Activated effector memory CD4-positive, alpha-beta T cell treated with Interleukin-2 at 50 U/mL for 16 hours (primary cell): ENCODE data around the gene SCML1.

ENCODE experiments used
- DNase-seq: peaks from one replicate; pipeline ENCODE4 v3.0.0-alpha.2; 2020

SCML1 gene, protein sequence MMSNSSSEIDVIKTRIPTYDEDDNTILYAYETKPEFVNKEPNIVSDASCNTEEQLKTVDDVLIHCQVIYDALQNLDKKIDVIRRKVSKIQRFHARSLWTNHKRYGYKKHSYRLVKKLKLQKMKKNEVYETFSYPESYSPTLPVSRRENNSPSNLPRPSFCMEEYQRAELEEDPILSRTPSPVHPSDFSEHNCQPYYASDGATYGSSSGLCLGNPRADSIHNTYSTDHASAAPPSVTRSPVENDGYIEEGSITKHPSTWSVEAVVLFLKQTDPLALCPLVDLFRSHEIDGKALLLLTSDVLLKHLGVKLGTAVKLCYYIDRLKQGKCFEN

DNA sequence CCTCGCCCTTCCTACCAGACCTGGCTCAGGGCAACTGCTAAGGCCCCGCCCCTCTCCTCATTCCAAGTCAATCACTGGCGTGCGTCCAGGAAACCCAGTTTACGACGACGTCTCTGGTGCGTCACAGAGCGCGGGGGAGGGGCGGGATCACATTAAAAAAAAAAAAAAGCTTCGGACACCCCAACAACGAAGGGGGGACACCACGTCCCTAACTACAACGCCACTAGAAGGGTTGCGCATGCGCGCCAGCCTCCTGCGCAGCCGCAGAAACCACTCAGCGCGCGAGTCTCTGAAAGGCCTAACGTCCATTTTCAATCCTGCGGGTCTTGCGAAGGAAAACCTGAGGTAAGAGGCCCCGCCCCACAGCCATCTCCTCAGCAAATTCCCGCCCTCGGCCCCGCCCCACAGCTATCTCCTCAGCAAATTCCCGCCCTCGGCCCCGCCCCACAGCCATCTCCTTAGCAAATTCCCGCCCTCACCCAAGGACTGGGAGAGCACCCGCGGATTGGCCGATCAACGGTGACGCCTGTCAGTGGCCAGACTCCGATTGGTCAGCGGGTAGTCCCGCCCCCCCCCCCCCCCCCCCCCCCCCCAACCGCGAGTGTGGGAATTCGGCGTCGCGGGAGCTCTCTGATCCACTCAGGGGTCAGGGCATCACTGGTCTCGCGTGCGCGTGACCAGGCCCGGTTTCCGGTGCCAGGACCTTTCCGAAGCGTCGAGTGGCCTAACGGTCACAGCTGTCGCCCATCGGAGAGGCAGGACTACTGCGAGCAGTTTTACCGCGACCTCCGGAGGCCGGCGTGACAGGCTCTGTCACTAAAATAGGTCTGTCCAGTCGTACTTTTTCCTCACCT lies at the start of gene SCML1:
TSS of gene SCML1 (plus strand) at position 638 of the 854 bp plus-strand sequence. CDS start 6,694 bp downstream, outside the sequence.
- peak; percentile 77 for DNase-seq

DNA sequence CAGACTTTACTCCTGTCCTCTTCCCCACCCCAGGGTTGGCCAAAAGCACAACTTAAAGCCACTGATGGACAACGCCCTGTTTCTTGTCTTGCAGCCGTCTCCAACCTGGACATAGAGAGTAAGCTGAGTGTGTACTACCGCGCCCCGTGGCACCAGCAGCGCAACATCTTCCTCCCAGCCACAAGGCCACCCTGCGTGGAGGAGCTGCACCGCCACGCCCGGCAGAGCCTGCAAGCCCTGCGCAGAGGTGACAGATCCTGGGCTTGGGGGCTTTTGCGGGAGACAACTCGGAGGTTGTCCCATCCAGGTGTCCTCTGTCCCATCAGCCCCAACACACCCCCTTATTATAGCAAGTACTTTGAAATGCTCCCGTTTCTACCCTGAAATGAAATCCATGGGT lies 49.6 kb upstream of the SCML1 start:
- no peak for DNase-seq

DNA sequence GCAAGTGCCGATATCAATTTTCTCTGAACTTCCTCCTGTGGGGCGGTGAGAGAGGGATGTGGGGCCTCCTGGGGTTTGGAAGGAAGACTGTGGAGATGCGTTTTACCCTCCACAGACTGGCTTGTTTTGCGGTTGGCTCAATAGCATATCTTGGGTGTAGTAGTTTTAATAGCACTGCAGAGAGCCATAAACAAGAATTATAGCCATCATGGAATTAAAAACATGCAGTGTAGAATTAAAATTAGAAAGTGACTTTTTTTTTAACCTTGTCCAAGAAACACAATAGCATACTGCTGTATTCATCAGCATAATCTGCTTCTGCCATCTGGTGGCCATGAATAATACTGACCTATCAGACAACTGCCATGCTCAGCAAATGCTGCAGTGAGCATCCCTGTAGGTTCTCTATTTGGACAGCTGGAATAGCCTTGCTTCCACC lies 47.3 kb upstream of the SCML1 start:
- DNase-seq = no peak

DNA sequence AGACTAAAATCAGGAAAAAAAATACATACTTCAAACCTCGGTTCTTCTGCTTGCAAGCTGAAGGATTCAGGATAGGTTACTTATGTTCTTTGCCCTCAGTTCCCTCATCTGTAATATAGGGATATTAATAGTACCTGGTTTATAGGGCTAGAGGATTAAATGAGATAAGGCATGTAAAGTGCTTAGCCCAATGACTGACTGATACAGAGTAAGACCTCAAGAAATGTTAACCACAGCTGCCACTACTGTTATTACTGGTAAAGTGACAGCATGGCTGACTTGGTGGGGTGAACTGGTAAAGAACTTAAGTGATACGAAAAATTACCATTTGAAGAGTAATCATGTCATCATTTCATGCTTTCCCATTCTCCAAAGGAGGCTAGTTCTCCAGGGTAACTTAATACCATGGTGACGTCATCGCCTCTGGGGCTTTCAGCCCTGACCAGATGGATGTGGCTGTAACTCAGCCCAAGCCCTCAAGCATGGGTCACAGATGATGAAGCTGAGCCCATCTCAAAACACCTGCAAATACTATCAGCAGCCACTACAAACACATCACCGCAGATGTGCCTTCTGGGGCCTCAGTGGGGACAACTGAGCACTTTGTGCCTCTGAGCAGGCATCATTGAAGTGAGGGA lies 44.5 kb upstream of the SCML1 start:
- no peak for DNase-seq

DNA sequence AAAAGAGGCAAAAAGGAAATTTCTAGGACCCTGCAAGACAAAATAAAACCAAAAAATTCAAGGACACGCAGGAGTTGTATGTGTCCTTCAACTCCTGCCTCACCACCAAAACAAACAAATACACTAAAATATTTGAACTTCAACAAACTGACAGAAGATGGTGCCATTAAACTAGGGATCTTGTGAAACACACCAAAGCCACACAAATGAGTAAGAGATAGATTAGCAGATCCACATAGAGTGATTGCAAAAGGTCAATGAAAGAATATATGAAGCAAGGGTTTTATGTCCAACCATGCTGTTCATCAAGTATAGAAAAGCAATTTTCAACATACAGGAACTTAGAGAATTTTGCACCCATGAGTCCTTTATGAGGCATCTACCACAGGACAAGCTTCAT lies 40.1 kb upstream of the SCML1 start:
- no peak for DNase-seq

DNA sequence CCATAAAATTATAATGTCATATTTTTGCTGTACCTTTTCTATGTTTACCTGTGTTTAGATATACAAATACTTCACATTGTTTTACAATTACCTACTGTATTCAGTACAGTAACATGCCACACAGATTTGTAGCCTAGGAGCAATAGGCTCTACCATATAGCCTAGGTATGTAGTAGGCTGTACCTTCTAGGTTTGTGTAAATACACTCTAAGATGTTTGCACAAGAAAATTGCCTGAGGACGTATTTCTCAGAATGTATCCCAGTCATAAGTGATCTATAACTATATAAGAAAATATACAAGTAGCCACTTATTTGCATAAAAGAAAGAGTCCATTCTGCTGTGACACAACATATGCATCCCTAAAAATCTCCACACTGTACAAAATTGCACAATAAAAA lies 36.3 kb upstream of the SCML1 start:
- no peak for DNase-seq

DNA sequence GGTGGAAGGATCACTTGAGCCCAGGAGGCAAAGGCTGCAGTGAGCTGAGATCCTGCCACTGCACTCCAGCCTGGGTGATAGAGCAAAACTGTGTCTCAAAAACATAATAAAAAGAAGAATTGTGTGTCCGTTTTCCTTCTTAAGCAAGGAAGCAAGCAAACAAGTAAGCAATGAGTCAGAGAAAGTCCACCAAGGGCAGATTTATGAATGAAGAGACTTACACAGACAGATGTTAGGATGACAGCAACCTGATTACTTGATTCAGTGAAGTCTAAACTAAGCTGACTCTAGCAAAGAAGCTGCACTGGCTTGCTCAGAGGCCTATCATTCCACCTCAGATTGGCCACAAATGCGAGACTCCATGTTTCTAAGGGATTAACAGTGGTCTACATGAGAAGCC lies 34.1 kb upstream of the SCML1 start:
- no peak for DNase-seq

DNA sequence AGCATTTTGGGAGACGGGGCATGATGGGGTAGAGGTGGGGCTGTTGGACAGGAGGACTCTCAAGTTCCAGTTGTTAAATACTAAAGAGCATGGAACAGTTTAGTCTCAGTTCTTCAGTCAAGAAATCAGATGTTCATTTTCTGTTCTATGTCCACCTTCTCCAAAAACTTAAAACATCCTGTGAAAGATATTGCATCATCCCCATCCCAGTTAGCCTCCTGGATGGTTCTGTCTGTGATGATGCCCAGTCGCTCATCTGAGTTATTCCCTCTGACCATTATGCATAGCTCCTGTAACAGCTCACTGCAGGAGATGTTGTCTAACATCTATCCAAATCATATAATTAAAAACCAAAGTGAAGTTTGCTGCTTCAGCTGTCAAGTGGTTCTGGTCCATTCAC lies 32.1 kb upstream of the SCML1 start:
- DNase-seq = no peak

DNA sequence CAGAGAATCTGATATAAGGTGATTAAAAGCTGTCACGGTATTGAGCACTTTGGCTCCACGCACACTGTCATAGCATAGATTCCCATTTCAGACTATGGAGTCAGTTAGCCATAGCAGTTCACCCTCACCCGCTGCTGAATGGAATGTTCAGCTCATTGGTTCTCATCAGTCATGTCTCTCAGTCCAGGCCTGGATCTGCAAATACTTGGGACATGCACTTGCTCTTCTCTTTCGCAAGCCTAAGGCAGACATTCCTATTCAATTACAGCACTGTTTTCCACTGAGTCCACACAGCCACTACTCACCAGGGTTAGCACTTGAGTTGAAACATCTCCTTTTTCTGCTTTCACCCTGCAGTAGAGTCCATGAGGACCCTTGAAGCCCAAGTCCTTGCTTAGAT lies 30.6 kb upstream of the SCML1 start:
- DNase-seq = no peak

DNA sequence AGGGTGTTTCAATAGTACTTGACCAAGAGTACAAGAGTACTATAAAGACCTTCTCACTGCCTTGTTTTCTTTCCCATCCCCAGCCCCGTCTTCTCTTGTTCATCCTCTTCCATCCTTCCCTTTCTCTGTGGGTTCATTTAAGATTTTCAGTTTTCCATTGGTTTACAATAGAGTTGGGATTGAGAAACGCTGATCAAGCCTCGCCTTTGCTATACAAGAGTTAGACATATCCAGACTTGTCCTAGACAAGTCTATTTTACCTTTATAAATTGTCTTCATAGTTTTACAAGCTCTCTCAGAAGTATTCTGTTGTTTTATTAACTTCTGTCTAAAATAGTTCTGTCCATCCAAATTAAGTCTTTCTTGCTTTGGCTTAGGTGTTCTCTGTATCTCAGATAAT lies 29.6 kb upstream of the SCML1 start:
- no peak for DNase-seq

DNA sequence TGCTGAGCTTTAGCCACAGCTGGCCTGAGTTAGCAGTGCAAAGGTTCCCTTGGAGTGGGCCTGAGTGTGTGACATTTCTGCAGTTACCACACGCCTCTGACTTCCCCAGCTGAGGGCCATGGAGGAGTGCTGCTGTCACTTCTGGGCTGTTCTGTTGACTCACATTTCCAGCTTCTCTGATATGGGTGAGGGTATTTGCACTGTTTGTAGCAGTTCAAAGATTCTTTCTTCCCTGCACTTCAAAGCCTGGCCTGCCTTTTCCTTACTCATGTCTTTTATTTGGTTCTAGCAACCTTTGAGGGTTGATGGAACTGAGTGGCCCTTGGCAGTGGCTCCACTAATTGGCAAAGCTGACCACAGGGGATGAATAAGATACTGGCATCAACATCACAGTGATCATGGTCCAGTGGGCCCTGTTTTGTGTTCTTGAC lies 26.4 kb upstream of the SCML1 start:
- DNase-seq = no peak

DNA sequence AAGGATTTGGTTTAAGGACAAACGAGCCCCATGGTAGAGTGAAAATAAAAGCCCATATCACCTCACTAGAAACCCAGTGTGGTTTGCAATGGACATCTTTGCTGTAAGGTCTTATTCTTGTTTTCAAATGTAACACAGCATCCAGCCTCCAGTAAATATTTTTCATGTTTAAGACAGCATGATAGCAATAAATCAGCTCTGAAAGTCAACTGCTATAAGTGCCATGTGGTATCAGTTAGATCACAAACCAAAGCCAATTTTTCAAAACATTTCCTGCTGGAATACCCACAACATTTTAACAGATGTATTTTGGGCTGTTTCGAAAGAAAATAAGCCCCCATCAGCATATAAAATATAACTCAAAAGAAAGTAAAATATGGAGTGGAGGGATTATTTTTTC lies 24.0 kb upstream of the SCML1 start:
- DNase-seq = no peak

DNA sequence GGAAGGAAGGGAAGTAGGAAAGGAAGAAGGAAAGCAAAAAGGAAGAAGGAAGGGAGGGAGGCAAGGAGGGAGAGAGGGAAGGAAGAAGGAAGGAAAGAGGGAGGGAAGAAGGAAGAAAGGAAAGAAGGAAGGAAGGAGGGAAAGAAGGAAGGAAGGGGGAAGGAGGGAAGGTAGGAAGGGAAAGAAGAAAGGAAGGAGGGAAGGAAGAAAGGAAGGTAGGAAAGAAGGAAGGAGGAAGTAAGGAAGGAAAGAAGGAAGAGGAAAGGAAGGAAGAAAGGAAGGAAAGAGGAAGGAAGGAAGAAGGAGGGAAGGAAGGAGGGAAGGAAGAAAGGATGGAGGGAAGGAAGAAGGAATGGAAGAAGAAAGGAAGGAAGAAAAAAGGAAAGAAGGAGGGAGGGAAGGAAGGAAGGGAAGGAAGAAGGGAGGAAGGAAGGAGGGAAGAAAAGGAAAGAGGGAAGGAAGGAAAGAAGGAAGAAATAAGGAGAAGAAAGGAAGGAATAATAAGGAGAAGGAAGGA lies 18.6 kb upstream of the SCML1 start:
- no peak for DNase-seq

DNA sequence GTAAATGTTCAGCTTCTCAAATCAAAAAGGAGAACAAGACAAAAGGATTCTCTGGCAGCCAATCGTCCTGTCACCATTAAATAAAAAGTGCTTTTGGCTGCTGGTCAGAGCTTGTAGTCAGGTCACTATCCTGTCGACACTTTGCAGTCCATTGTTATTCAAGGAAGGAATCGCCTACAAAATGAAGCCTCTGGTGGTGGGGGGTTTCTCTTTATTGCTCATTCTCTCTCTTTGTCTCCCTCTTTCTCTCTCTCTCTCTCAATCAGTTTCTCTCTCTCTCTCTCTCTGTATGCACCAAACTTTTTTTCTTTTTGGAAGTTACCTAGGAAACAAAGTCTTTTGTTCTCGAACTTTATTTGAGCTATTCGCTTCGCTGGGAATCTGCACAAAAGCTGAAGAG lies 17.6 kb upstream of the SCML1 start:
- no peak for DNase-seq

DNA sequence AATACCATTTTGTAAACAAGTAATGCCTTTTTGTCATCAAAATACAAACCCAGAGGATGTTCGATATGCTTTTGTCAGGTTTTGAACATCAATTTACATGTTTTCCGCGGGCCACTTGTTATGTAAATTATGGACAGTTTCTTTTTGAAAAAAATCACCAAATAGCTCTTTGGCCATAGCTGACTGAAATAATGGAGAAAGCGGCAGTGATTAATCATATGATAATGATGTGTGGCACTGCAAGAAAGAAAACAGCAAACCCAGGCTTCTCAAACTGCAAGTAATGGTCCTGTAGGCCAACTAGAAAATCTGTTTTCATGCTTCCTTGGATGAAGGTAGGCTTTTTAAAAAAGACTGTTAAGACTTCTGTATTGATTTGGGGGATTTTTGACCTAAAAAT lies 15.6 kb upstream of the SCML1 start:
- no peak for DNase-seq

DNA sequence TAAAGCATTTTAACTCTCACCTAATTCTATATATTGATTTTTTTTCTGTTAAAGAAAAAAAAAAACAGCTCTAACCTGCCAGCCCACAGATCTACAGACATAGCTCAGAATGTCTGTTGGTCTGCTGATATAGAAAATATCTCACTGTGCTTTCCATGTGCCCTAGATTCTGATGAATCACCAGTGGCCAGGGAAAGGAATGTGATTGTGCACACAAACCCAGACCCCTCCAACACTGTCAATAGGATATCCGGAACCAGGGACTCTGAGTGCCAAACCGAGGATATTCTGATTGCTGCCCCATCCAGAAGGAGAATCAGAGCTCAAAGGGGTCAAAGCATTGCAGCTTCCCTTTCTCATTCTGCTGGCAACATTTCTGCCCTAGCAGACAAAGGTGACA lies 12.1 kb upstream of the SCML1 start:
- DNase-seq = no peak

DNA sequence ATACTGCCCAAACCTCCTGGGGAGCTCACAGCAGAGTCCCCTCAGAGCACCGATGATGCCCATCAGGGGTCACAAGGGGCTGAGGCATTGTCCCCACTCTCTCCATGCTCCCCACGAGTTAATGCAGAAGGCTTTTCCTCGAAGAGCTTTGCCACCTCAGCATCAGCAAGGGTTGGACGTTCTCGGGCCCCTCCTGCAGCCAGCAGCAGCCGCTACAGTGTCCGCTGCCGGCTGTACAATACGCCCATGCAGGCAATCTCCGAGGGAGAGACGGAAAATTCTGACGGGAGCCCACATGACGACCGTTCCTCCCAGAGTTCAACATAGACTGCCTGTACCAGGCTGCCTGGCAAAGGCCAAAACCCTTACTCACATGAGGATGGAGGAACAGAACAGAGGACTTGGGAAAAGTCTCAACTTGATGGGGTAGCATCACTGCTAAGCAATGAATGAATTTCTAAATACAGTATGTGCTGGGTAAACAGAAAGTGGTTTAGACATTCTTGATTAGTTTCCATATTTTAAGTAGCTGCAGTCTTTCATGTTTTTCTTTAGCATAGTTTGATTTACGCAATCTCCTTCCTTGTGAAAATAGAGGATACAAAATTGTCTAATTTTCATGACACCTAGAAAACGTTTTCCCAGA lies 5.0 kb upstream of the SCML1 start:
- no peak for DNase-seq

DNA sequence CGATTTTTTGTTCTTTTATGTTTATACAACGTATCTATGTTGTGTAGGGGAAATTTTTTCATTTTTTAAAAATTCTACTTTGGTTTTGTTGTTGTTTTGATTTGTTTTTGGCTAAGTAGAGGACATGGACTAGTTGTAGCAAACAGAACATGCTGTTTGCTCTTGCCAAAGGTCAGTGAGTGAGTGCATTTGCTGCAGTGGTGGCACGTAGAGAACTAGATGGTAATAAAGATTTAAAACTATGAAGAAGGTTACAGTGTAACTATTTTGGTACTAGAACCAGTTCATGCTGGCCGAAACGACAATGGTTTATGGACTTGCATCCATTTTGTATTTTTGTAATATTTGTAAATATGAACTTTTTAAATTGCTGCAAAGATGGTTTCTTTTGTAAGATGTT lies 1.9 kb upstream of the SCML1 start:
- no peak for DNase-seq

DNA sequence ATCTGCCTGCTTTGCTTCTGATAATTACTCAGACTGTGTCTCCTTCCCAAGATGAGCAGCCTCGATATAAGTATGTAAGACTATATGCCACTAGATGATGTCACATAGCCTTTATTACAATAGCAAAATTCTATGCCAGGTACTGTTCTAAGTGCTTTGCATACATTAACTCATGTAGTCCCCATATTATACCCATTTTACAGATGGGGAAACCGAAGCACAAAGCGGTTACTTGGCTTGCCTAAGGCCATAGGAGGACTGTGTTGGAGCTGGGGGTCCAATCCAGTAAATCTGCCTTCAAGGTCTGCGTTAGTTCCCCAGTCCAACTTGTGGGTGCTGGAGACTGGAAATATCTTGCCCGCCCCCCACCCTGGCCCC lies 826 bp upstream of the SCML1 start:
- no peak for DNase-seq

DNA sequence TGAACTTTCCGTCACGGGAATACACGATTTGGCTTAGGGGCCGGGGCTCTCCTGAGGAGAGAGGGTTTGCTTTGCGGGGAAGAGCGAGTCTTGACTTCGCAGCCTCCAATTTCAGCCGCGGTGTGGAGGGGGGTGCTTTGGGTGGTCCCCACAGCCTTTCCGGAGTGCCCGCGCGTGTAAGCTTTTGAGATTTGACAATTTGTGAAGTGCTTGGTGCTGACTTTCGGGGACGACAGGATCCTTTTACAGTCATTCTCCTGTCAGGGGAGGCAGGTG lies 355 bp downstream of the SCML1 start:
- DNase-seq = no peak

DNA sequence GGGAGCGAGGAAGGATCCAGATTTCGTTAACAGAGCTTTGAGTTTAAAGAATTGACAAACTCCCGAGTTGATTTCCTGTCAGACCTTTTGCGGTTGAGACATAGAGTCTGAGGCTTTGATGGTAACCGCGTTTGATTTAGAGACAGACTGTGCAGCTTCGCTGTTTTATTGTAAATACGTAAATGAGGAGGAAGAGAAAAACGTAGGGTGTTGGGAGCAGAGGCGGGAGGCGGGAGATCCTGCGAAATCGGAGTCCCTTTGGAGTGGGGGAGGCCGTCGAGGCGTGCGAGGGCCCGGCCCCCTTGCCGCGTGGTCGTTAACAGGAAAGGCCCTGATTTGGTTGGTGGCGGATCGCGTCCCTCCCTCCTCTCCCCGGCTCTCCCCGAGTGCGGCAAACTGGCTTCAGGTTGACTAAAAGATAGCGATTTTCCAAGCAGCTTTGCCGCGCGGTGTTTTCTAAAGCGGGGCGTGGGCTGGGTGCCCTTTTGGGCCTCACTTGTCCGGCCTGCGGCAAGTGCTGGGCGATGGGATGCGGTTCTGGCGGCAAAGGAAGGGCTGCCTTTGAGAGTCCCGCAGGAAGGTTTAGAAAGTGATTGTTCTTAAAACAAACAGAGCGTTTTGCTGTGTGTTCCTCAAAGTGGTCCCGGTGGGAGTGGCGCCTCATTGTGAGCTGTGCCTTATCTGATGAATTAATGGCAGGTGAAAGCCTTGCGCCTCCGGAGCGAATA lies 857 bp downstream of the SCML1 start:
- DNase-seq = peak; percentile 18

DNA sequence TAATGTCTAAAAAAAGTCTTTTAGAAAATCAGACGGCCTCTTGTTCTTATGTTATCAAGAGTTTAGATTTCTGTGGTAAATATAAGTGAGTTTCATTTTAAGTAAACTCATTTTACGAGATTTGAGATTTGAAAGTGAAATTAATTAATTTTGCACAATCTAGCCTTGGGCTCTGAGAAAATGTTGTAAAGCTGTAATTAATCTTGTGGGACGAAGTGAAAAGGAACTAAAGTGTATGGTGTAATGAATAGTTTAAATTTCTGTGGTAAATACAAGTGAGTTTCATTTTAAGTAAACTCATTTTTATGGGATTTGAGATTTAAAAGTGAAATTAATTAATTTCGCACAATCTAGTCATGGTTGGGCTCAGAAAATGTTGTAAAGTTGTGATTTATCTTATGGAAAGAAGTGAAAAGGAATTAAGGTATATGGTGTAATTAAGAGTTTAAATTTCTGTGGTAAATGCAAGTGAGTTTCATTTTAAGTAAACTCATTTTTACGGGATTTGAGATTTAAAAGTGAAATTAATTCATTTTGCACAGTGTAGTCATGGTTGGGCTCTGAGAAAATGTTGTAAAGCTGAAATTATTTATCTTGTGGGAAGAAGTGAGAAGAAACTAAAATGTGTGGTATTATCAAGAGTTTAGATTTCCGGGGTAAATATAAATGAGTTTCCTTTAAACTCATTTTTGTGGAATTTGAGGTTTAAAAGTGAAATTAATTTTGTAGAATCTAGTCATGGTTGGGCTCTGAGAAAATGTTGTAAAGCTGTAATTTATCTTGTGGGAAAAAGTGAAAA lies 1.6 kb downstream of the SCML1 start:
- DNase-seq = no peak
